GM18858 (cell line): ENCODE data around the gene TNFSF10.

Source experiments
- ATAC-seq: cut with Tn5 transposase; IDR thresholded peaks from one replicate; pipeline ENCODE4 v1.9.1; 2021; ENCODE audit not compliant: unreplicated experiment

The TNFSF10 gene

DNA sequence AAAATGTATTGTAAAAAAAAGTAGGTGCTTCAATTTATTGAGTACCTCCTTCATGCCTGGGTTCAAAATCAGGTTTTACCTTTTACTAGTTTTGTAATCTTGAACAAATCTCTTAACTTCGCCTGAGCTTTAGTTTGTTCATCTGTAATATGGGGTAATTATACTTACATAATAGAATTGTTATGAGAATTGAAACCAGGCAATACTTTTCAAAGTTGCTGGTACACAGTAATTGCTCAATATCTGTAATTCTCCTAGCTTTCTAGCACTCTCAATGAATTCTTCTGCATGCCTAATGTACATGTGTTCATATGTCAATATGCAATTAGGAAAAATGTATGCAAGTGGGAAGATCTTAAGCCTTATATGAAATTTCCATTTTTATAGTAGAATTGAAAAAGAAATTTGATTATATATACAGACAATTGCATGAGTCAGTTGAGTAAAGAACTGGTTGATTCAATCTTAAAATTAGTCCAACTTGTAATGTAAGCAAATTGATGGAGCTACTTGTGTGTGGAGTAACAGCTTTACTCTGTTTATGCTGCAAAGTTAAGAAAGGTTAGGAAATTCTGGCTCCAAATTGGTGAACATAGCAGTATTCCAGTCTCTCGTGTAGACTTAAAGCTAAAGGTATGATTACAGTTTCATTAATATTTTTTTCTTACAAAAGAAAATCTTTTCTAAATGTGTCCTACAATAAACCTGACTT is 4.1 kb downstream of the TNFSF10 start:
- ATAC-seq: no peak

DNA sequence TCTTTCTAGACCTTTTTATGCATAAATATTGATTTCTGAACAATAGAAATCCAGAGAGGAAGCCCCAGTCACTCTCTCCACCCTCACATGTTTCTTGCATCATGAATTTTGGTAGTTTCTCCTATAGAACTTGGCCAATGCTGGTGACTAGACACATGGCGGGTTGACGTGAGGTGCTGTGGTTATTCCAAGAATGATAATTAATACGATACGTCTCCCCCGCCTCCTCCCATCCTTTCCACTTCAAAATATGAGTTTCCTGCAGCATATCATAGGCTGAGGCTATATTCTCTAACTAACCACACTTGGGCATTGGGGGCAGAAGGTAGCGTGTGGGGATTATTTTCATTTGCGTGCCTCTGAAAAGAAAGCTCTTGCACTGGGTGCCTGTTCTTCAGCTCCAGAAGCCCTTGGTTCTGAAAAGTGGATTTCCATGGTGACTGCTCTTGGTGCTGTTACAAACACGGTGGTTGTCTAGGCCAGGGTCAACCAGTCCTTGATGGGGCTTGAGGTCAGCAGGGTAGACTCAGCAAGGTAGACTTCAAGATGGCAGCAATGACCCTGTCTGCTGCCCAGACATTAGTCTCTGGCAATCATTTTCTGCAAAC is 5.3 kb downstream of the TNFSF10 start:
- ATAC-seq: no peak

DNA sequence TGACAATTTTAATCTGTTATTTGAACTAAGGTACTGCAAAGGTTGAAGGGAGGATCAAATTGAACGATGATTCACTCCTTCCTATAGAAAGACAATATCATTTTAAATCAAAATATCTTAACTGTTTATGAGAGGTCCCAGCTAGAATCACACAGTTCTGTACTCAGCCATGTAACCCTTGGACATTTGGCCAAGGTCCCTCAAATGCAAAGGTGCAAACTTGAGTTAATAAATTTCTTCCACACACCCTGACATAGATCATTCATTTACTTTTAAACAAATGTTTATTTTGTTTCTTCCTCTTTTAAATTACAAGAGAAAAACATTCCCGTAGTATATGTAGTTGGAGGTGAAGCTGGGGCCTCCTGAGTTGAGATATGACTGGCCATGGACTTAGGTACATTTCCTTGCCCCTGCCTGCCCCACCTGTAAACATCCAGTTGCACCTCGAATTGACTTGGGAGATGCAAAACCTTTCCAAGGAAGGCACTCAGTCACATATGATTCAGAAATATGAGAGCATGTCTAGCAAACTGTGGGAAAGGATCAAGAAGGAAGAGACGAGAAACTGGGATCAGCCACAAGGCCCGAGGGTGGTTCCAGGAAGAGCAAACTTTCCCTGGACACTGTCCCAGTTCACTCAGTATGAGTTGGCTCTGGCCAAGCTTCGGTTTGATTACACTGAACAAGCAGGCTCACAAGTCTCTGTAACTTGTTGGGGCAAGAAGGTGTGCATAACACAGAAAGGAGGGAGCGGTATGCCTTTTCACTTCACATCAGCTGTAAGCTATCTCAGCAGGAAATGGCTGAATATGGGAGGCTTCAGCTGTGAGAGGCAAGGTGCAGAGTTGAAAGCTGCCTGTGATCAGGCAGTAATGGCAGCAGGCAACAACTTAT is 6.7 kb downstream of the TNFSF10 start:
- no peak for ATAC-seq

DNA sequence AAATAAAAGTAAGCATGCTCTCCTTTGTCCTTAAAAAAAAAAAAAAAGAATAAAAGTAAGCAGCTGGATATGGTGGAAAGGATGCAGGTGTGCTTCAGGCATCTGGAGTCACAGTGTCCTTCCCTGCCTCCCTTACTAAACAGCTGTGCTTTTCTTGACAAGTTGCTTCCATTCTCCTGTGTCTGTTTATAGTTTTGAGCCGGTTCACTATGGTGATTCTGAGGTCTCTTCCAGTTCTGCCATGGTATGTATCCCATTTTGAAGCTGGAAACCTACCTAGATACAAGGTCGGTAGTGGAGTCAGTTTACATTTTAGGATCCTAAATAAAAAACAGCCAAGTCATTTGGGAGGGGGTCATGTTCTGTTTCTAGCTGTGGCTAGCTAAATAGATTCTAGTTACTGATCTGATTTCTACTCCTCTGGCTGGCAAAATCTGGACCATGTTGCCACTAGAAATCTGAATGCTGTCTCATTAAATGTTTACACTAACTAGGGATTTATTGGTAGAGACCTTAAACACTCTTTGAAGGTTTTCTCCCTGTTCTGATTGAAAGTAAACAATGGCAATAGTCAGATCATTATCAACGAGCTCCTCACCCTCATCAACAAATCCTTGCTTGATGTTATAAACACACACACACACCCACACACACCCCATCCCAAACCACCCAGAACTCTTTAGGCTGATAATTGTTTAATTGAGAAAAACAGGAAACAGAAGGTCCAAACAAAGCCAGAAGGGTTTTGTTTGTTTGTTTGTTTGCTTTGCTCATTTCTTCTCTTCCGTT is 7.9 kb downstream of the TNFSF10 start:
- ATAC-seq: no peak

DNA sequence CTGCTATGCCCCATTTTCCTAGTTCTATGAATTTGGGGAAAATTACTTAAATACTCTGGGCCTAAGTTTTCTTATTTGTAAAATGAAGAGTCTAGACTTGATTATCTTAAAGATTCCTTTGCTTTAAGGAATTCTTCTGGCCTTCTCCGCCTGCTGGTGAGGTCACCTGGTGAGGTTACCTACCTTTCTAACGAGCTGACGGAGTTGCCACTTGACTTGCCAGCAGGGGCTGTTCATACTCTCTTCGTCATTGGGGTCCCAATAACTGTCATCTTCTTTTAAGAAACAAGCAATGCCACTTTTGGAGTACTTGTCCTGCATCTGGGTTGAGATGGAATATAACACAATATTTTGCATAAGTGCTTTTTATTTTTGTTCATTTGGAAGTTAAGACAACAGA is 8.6 kb downstream of the TNFSF10 start:
- no peak for ATAC-seq

DNA sequence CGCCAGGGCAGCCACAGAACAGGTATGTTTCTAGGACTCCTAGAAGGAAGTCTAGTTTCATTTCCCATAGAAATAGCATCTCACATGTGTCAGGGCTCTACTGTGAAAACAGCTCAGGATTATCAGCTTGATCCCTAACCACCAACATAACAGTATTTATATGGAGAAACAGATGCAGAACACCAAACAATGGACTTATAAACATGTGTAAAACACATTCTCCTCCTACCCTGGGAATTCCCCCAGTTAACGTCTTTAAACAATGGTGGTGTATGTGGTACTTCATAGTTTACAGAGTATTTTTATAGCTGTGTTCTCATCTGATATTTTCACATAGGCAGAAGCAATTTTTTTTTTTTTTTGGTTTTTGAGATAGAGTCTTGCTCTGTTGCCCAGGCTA is 9.7 kb downstream of the TNFSF10 start:
- no peak for ATAC-seq

DNA sequence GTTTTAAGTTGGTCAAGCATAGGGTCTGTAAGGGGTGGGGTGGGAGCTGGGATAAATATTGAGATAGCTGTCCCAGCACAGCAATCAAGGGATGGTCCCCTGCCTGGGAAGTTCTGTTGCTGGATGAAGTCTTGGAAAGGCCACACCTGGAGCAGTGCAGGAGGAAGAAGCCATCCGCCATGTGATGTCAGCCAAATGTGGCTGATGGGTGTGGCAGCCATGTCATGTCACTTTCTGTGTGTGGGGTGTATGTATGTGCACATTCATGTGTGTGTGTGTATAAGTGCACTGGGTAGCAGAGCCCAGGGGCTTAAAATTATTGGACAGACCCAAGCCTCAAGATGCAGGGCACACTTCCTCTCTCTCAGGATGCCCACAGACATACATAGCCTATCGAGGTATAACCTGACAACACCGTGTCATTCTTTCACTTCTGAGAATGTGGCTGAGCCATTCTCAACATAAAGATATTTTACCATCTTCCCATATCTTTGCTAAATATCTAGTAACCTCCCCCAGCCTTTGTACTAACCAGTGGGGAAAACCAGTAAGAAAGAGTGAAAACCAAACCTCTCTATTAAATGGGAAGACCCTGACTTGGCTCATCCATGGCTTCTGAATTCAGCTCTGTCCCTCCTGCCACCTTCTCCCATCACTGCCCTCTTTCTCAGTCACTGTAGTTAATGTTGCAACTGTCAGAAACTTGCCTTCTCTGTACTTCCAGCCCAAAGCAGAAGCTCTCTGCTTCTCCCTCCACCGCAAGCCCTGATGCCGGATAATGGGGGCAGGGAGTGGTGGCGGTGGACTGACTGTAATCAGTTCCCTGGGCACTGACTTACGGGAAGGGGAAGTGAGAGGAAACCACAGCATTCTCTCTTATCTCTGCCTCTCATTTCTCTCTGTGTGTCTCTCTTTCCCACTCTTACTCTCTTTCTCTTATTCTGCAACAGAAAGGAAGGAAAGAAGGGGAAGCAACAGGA is 11.2 kb downstream of the TNFSF10 start:
- peak; percentile 69 for ATAC-seq

DNA sequence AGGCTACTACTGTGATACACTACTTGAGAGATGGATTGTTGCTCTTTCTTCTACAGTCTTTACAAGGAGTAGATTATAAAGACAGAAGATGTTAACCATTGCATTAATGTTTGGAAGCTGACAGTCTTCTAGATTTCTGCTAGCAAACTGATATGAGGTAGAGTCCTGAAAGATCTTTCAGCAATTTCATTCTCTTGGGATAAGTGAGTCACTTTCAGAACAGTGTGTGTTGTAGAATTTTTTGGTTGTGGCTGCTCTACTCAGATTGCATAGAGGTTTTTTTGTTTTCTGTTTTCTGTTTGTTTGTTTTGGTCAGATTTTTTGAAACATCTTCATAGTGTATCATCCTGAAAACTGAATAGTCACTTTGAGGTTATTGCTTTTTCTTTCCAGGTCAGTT is 17.1 kb downstream of the TNFSF10 start:
- no peak for ATAC-seq

DNA sequence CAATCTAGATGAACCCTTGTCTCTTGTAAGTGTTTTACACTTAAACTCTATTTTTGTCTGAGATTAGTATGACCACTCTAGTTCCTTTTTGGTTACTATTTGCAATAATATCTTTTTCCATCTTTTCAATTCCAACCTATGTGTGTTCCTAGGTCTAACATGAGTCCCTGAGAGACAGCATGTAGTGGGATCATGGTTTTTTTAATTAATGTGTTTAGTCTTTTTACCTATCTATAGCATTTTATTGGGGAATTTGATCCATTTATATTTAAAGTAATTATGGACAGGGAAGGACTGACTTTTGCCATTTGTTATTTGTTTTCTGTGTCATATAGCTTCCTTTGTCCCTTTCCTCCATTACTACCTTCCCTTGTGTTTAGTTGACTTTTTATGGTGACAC is 21.7 kb downstream of the TNFSF10 start:
- ATAC-seq: no peak

DNA sequence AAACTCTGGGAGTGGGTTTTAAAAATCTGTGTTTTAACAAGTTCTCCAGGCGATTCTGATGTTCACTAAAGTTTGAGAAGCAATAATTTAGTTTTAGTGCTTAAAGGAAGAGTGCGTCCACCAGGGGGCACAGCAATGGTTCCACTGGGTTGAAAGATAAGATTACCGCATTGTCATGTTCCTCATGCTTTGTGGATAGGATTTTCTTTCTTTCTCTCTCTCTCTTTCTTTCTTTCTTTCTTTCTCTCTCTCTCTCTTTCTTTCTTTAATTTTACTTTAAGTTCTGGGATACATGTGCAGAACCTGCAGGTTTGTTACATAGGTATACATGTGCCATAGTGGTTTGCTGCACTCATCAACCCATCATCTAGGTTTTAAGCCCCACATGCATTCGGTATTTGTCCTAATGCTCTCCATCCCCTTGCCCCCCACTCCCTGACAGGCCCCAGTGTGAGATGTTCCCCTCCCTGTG is 33.0 kb downstream of the TNFSF10 start:
- peak; percentile 57 for ATAC-seq

DNA sequence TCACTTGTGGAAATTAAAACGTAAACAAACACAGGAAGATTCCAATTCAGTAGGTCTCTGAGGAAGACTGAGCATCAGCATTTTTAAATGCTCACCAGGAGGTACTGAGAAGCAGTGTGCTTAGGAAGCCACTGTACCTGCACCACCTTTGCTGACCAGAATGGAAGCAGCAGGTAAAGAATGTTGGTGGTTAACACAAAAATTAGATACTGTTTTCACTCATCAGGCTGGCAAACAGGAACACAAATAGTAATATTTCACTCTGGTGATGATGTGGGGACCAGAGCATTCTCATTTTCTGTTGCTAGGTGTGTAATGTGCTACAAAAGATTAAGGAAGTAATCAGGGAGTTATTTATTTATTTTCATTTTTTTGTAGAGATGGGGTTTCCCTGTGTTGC is 45.1 kb downstream of the TNFSF10 start:
- ATAC-seq: no peak

DNA sequence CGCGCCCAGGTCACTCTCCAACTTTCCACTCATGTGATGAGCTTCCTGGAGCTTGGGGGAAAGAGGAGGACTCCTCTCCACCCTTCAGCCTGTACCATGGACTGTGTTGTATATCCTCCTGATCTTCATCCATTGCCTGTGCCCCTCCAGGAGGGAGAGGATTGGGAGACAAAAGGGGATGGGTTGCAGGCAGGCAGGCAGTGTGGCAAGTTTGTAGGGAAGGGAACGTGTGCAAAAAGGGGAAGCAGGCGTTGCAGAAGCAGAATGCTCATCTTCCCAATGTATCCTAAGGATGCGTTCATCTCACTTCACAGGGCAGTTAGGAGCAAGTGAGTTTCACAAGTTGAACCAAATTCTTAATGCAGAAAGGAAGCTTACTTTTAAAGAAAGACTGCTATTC is 46.9 kb downstream of the TNFSF10 start:
- no peak for ATAC-seq

DNA sequence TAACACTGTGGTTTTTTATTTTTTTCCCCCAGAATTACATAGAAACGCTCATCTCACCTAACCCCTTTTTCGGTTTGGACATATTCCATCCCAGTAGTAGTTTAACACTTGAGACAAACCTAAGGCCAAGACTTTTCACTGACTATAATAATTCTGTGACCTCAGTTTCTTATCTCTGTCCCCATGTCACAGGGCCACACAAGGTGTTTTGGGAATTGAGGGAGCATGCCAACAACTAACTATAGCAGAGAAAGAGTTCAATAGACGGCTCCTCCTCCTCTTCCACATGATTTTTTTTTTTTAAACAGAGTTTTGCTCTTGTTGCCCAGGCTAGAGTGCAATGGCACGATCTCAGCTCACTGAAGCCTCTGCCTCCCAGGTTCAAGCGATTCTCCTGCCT is 47.5 kb downstream of the TNFSF10 start:
- ATAC-seq: no peak

DNA sequence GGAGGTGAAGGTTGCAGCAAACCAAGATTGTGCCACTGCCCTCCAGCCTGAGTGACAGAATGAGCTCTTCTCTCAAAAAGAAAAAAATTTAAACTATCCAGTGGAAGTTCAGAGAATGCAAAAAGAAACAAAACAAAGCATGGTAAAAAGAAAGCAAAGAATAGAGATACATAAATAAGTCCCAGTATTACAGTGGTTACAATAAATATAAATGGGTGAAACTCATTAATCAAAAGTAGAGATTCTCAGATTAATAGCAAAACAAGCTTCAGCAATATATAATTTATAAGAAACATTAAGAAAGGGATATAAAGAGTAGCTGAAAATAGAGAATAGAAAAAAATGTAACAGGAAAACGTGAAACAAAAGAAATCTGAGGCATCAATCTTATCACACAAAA is 51.3 kb downstream of the TNFSF10 start:
- ATAC-seq: no peak

DNA sequence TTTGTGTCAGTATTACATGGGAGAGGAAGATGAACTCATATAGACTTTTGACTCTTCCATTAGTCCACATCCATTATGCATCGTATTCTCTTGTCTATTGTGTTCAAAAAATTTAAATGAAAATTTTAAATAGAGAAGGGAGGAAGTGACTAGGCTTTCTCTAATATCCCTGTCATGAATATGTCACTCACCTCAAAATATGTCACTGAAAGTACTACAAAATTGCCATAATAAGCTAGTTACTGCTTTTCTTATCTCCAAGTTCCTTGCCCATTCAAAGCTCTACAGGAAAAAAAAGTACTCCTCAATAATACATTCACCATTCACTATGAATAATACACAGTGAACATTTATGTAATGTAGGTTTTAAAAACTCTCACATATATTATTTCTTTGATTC is 52.6 kb downstream of the TNFSF10 start:
- no peak for ATAC-seq

DNA sequence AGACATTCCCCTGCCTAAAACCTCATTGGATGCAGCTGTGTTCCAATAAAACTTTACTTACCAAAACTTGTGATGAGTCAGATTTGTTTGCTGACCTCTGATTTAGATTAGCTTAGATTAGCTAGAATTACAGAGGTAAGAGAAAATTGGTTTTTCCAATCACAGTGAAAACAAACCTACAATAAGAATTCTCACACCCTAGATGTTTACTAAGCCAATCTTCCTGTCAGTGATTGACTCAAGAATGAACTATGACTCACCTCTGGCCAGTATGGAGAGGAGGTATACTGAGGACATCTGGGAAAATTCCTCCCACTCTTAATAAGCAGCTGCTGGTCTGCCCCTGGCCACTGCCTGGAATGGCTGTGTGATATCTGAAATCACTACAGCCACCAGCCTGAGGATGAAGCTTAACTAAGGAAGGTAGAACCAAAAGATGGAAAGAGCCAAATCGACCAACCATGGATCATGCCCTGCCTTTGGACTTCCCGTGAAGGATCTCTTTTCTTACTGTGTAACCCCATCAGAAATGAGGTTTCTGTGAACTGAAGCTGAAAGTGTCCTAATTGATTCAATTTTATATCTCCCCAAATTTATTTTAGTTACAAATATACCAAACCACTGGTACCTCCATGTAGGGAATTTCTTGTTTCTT is 55.9 kb downstream of the TNFSF10 start:
- ATAC-seq: no peak

DNA sequence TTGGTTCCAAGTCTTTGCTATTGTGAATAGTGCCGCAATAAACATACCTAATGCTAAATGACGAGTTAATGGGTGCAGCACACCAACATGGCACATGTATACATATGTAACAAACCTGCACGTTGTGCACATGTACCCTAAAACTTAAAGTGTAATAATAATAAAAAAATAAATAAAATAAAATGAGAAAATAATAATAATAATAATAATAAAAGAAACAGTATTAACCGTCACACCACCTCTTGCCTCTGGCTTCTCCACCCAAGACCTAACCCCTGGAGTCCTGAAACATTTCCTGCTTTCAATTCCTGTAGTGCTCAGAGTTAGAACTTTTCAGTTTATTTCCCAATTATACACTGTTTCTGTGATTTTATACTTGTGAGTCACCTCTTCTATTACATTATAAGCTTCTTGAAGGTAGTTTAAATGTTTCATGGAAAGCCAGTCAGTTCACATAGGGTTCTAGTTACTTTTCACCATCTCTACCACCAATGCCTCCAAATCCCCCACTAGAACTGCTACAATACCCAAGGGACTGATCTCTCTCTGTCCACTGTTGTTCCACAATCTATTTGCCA is 56.6 kb downstream of the TNFSF10 start:
- ATAC-seq: no peak

DNA sequence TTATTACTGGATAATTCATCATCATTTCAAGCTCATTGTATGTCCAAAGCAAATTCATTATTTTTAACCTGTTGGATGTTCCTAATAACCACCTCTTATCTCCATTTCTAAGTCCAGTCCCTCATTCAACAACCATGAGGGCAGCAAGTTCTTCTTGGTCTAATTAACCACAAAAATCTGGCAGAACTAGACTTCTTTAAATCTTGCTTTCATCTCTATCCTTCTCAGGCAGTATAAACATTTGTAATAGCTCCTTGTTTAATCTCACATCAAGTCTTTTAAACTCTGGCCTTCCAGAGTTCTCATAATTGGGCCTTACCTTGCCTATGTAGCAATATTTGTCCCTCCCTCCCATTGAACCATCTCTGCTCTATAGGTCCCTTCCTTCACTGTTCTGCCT is 57.9 kb downstream of the TNFSF10 start:
- no peak for ATAC-seq

DNA sequence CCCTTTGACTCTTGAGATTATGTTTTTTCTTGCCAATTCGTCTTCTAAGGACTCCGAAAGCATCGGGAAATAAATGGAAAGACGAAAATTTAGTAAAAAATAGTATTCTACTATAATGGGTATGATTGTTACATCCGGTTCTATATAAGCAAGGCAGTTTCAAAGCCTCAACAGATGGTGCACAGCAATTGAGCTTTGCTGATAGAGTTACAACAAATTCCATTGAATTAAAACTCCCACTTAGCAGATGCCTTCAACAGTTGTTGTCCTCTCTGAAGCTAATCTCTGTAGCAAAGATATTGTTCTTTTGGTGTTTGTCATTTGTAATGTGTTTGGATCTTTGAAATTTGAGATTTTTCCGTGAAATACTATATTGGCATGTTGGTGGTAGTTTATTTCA is 58.9 kb downstream of the TNFSF10 start:
- no peak for ATAC-seq
